ENCODE results near the gene USE1. TPM values are rescaled to one million over a fixed set of nuclear protein-coding genes. Genes with fewer than 3 reads are reported as not detected.

Gene USE1
- total RNA-seq, 1 donor from 2014 or later: 234 TPM

- Histone ChIP-seq H3K4me3 (no peak overlapping the region), H3K36me3 (peaks cover 53 to 60% of the 10 kb centered on the region in 2 donors), H3K27me3 (no peaks in the 10 kb centered on the region), H3K9me3 (no peaks in the 10 kb centered on the region), H3K27ac (no peak overlapping the region), H3K4me1 (peaks cover 0 to 12% of the 10 kb centered on the region in 2 donors)
- TF ChIP-seq CTCF (IDR thresholded peaks at IDR 0.05): no peak
- intact Hi-C loops (cut with DNase I): no loop called here
- DNase-seq (ENCODE audit: low spot score in 2 of 2): no peak
These were observed 1.8 kb upstream of the USE1 start for GRCh38 chr19:17213334-17213733.

- TF ChIP-seq CTCF (IDR thresholded peaks at IDR 0.05): no peak
- Histone ChIP-seq H3K36me3 (peaks cover 42 to 53% of the 10 kb centered on the region in 2 donors), H3K4me1 (peaks cover 0 to 12% of the 10 kb centered on the region in 2 donors), H3K27ac (peak overlapping the region; percentile 84 to 88), H3K27me3 (no peaks in the 10 kb centered on the region), H3K9me3 (no peaks in the 10 kb centered on the region), H3K4me3 (peak overlapping the region; percentile 72 to 74)
- DNase-seq (ENCODE audit: low spot score in 2 of 2): no peak
- intact Hi-C loops (cut with DNase I): loop anchor here (1.0 kb wide), 3 partner anchors 12 to 53 kb away; partner anchors contain the start of genes BABAM1 and OCEL1
These were observed 540 bp upstream of the USE1 start for GRCh38 chr19:17214508-17215126.

GRCh38 chr19:17216058-17216670 is 1.0 kb downstream of the USE1 start:
- H3K27ac ChIP-seq: peak overlapping the region; percentile 84 to 88
- peaks cover 0 to 18% of the 10 kb centered on the region in 2 donors for H3K4me1 ChIP-seq
- peaks cover 27 to 39% of the 10 kb centered on the region in 2 donors for H3K36me3 ChIP-seq
- H3K27me3 ChIP-seq: no peaks in the 10 kb centered on the region
- intact Hi-C loops (cut with DNase I): no loop called here
- no peak for TF ChIP-seq CTCF (IDR thresholded peaks at IDR 0.05)
- H3K9me3 ChIP-seq: no peaks in the 10 kb centered on the region
- peak overlapping the region; percentile 72 to 74 for H3K4me3 ChIP-seq
- DNase-seq (ENCODE audit: low spot score in 2 of 2): no peak

- intact Hi-C loops (cut with DNase I): no loop called here
- H3K27me3 ChIP-seq: no peaks in the 10 kb centered on the region
These were observed 4.1 kb downstream of the USE1 start for GRCh38 chr19:17219286-17219685.

GRCh38 chr19:17220207-17220758 is 5.1 kb downstream of the USE1 start:
- intact Hi-C loops (cut with DNase I): no loop called here
- Histone ChIP-seq H3K4me3 (no peak overlapping the region), H3K9me3 (no peaks in the 10 kb centered on the region), H3K36me3 (peaks cover 7 to 19% of the 10 kb centered on the region in 2 donors), H3K27ac (no peak overlapping the region), H3K27me3 (no peaks in the 10 kb centered on the region), H3K4me1 (peaks cover 0 to 12% of the 10 kb centered on the region in 2 donors)
- no peak for TF ChIP-seq CTCF (IDR thresholded peaks at IDR 0.05)
- no peak for DNase-seq (ENCODE audit: low spot score in 2 of 2)

More at GRCh38 chr19:17219286-17219685, 4.1 kb downstream of the USE1 start:
- peaks cover 0 to 18% of the 10 kb centered on the region in 2 donors for H3K4me1 ChIP-seq
- no peak overlapping the region for H3K27ac ChIP-seq
- no peaks in the 10 kb centered on the region for H3K9me3 ChIP-seq
- H3K36me3 ChIP-seq: peaks cover 7 to 19% of the 10 kb centered on the region in 2 donors
- no peak overlapping the region for H3K4me3 ChIP-seq
- TF ChIP-seq CTCF (IDR thresholded peaks at IDR 0.05): no peak
- DNase-seq (ENCODE audit: low spot score in 2 of 2): no peak

Data from ascending aorta (tissue), 2 donors.